Measurements from ENCODE around the gene EMSY. TPM values are rescaled to one million over a fixed set of nuclear protein-coding genes. Genes with fewer than 3 reads are reported as not detected.

Gene EMSY
- polyA plus RNA-seq, 1 donor from 2014 or later, result 25.0 TPM

- no peak overlapping the region for H3K4me2 ChIP-seq (ENCODE audit: low read length)
- H4K20me1 ChIP-seq (ENCODE audit: insufficient read depth), result no peaks in the 10 kb centered on the region
- H3K79me2 ChIP-seq (replicated peaks; ENCODE audit: insufficient read depth, low read length), result no peaks in the 10 kb centered on the region
- H3K27me3 ChIP-seq (ENCODE audit: insufficient read depth, low read depth, low read length), result no peaks in the 10 kb centered on the region
- no peak for TF ChIP-seq EP300 (conservative IDR thresholded peaks at IDR 0.05; ENCODE audit: poor library complexity, severe bottlenecking)
- no peak for TF ChIP-seq RAD21 (conservative IDR thresholded peaks at IDR 0.05)
- TF ChIP-seq EZH2 (IDR thresholded peaks at IDR 0.05; ENCODE audit: borderline replicate concordance, insufficient read depth, low read length, poor library complexity, severe bottlenecking), result no peak
- TF ChIP-seq, protein P1, sequence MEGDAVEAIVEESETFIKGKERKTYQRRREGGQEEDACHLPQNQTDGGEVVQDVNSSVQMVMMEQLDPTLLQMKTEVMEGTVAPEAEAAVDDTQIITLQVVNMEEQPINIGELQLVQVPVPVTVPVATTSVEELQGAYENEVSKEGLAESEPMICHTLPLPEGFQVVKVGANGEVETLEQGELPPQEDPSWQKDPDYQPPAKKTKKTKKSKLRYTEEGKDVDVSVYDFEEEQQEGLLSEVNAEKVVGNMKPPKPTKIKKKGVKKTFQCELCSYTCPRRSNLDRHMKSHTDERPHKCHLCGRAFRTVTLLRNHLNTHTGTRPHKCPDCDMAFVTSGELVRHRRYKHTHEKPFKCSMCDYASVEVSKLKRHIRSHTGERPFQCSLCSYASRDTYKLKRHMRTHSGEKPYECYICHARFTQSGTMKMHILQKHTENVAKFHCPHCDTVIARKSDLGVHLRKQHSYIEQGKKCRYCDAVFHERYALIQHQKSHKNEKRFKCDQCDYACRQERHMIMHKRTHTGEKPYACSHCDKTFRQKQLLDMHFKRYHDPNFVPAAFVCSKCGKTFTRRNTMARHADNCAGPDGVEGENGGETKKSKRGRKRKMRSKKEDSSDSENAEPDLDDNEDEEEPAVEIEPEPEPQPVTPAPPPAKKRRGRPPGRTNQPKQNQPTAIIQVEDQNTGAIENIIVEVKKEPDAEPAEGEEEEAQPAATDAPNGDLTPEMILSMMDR (IDR thresholded peaks at IDR 0.05; ENCODE audit: poor library complexity, severe bottlenecking), result no peak
- TF ChIP-seq, protein P2, sequence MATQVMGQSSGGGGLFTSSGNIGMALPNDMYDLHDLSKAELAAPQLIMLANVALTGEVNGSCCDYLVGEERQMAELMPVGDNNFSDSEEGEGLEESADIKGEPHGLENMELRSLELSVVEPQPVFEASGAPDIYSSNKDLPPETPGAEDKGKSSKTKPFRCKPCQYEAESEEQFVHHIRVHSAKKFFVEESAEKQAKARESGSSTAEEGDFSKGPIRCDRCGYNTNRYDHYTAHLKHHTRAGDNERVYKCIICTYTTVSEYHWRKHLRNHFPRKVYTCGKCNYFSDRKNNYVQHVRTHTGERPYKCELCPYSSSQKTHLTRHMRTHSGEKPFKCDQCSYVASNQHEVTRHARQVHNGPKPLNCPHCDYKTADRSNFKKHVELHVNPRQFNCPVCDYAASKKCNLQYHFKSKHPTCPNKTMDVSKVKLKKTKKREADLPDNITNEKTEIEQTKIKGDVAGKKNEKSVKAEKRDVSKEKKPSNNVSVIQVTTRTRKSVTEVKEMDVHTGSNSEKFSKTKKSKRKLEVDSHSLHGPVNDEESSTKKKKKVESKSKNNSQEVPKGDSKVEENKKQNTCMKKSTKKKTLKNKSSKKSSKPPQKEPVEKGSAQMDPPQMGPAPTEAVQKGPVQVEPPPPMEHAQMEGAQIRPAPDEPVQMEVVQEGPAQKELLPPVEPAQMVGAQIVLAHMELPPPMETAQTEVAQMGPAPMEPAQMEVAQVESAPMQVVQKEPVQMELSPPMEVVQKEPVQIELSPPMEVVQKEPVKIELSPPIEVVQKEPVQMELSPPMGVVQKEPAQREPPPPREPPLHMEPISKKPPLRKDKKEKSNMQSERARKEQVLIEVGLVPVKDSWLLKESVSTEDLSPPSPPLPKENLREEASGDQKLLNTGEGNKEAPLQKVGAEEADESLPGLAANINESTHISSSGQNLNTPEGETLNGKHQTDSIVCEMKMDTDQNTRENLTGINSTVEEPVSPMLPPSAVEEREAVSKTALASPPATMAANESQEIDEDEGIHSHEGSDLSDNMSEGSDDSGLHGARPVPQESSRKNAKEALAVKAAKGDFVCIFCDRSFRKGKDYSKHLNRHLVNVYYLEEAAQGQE (IDR thresholded peaks at IDR 0.05; ENCODE audit: borderline replicate concordance), result no peak
- TF ChIP-seq SMC3 (conservative IDR thresholded peaks at IDR 0.05; ENCODE audit: poor library complexity), result no peak
- TF ChIP-seq MXI1 (conservative IDR thresholded peaks at IDR 0.05; ENCODE audit: poor library complexity, severe bottlenecking), result no peak
- no peak for TF ChIP-seq POLR2AphosphoS5 (IDR thresholded peaks at IDR 0.05)
- TF ChIP-seq TAF1 (IDR thresholded peaks at IDR 0.05; ENCODE audit: low read depth), result no peak
- no peaks in the 10 kb centered on the region for H3F3A ChIP-seq (ENCODE audit: insufficient read depth, low read length, poor library complexity, severe bottlenecking)
- H3K4me3 ChIP-seq (ENCODE audit: low read length), result no peak overlapping the region
- no peak overlapping the region for H3K27ac ChIP-seq (ENCODE audit: low read length)
- H3K9me3 ChIP-seq (ENCODE audit: low read length), result no peaks in the 10 kb centered on the region
- H2AFZ ChIP-seq (ENCODE audit: low read depth, low read length), result no peak overlapping the region
- no peaks in the 10 kb centered on the region for H3K36me3 ChIP-seq (ENCODE audit: insufficient read depth, low read length)
- H3K9me2 ChIP-seq (ENCODE audit: insufficient read depth, low read length), result no peaks in the 10 kb centered on the region
- no peak overlapping the region for H3K9ac ChIP-seq (ENCODE audit: low read length)
Measured at GRCh38 chr11:76424891-76425290, 19.9 kb upstream of the EMSY start.

DNA sequence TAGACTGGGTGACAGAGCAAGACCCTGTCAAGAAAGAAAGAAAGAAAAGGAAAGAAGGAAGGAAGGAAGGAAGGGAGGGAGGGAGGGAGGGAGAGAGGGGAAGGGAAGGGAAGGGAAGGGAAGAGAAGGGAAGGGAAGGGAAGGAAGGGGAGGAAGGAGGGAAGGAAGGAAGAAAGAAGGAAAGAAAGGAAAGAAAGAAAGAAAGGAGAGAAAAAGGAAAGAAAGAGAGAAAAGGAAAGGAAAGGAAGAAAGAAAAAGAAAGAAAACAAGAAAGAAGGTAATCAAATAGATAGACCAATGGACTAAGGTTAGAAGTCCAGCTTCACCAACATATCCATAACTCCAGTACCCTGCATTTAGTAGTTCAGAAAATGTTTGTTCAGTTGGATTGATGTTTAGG is 18.2 kb upstream of the EMSY start:
- no peaks in the 10 kb centered on the region for H3K9me3 ChIP-seq (ENCODE audit: low read length)
- H3F3A ChIP-seq (ENCODE audit: insufficient read depth, low read length, poor library complexity, severe bottlenecking), result no peaks in the 10 kb centered on the region
- no peak overlapping the region for H3K9ac ChIP-seq (ENCODE audit: low read length)
- H3K27ac ChIP-seq (ENCODE audit: low read length), result no peak overlapping the region
- no peak overlapping the region for H3K4me2 ChIP-seq (ENCODE audit: low read length)
- TF ChIP-seq, protein P2 (IDR thresholded peaks at IDR 0.05; ENCODE audit: borderline replicate concordance), result no peak
- no peak for TF ChIP-seq SMC3 (conservative IDR thresholded peaks at IDR 0.05; ENCODE audit: poor library complexity)
- no peak for TF ChIP-seq MXI1 (conservative IDR thresholded peaks at IDR 0.05; ENCODE audit: poor library complexity, severe bottlenecking)
- TF ChIP-seq, protein P1 (IDR thresholded peaks at IDR 0.05; ENCODE audit: poor library complexity, severe bottlenecking), result no peak
- no peak for TF ChIP-seq TAF1 (IDR thresholded peaks at IDR 0.05; ENCODE audit: low read depth)
- no peak for TF ChIP-seq RAD21 (conservative IDR thresholded peaks at IDR 0.05)
- no peak for TF ChIP-seq POLR2AphosphoS5 (IDR thresholded peaks at IDR 0.05)
- TF ChIP-seq EZH2 (IDR thresholded peaks at IDR 0.05; ENCODE audit: borderline replicate concordance, insufficient read depth, low read length, poor library complexity, severe bottlenecking), result no peak
- TF ChIP-seq EP300 (conservative IDR thresholded peaks at IDR 0.05; ENCODE audit: poor library complexity, severe bottlenecking), result no peak
- H3K79me2 ChIP-seq (replicated peaks; ENCODE audit: insufficient read depth, low read length), result no peaks in the 10 kb centered on the region
- no peak overlapping the region for H3K4me3 ChIP-seq (ENCODE audit: low read length)
- no peaks in the 10 kb centered on the region for H3K36me3 ChIP-seq (ENCODE audit: insufficient read depth, low read length)
- H2AFZ ChIP-seq (ENCODE audit: low read depth, low read length), result no peak overlapping the region
- no peaks in the 10 kb centered on the region for H3K9me2 ChIP-seq (ENCODE audit: insufficient read depth, low read length)
- no peaks in the 10 kb centered on the region for H4K20me1 ChIP-seq (ENCODE audit: insufficient read depth)
- no peaks in the 10 kb centered on the region for H3K27me3 ChIP-seq (ENCODE audit: insufficient read depth, low read depth, low read length)
